COLO829 (cell line): ENCODE measurements around the gene DUS2.
"Not testable (repeated sequence)": the region's sequence is repeated elsewhere in the genome, so short reads cannot be mapped to it uniquely, and the experiment has no call there.

Experiments
- DNase-seq: peaks from one replicate; pipeline ENCODE4 v3.0.0; 2012; ENCODE audit warnings: low spot score

The DUS2 gene

GRCh38 chr16:67998779-67999688, 24.1 kb upstream of the DUS2 start, which contains the start of gene DPEP2:
DPEP2 (minus strand) TSS chr16:67999484; CDS start chr16:67993212, 6,272 bp downstream.
- DNase-seq: not testable (repeated sequence)

- DNase-seq: no peak
Observed at GRCh38 chr16:67999985-68000384, 23.1 kb upstream of the DUS2 start.

DNA sequence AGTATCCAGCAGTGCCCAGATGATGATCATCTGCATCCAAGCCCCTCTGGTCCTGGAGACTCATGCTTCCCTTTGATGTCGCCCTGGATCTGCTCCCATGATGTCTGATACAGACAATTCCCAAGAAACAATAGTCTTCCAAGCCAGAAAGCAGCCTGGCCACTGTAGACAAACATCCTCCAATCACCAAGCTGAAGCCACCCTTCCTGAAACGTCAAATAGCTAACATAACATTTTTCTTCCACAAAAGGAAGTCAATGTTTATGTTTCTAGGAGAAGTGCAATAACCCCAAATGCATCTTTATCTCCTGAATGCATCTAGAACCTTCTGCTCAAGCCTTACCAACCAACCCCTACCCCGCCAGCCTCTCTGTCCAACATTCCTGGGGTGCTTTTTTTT, 22.6 kb upstream of the DUS2 start:
- no peak for DNase-seq

- no peak for DNase-seq
Observed at GRCh38 chr16:68003031-68003430, 20.1 kb upstream of the DUS2 start.

- no peak for DNase-seq
Observed at GRCh38 chr16:68005211-68005610, 17.9 kb upstream of the DUS2 start.

- DNase-seq: no peak
Observed at GRCh38 chr16:68005786-68006286, 17.2 kb upstream of the DUS2 start.

DNA sequence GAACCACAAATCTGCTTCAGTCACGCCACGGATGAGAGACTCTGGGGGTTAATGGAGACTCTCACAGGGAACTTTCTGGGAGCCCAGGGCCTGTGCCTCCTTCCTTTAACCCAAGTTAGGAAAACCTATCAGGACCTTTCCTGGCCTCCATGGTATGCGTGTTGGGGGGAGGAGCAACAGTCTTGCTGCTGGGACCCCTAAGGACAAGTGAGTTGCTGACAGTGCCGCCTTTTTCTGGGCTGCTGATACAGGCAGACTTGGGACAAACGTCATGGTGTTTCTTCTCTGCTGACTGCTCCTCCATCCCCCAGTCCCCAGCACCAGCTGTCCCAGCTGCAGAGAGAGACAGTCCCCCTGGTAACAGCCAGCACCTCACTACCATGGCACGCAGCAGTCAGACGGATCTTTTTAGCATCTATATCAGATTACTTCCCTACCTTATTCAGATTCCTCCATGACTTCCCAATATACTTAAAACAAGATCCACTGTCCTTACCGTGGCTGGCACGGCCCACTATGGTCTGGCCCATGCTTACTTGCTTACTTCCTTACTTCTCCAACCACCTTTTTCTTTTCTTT, 13.8 kb upstream of the DUS2 start:
- DNase-seq: no peak

DNA sequence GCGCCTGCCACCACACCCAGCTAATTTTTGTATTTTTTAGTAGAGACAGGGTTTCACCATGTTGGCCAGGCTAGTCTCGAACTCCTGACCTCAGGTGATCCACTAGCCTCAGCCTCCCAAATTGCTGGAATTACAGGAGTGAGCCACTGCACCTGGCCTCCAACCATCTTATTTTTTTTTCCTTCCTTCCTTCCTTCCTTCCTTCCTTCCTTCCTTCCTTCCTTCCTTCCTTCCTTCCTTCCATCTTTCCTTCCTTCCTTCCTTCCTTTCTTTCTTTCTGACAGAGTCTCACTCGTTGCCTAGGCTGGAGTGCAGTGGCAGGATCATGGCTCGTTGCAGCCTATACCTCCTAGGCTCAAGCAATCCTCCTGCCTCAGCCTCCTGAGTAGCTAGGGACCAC, 13.2 kb upstream of the DUS2 start:
- DNase-seq: not testable (repeated sequence)

DNA sequence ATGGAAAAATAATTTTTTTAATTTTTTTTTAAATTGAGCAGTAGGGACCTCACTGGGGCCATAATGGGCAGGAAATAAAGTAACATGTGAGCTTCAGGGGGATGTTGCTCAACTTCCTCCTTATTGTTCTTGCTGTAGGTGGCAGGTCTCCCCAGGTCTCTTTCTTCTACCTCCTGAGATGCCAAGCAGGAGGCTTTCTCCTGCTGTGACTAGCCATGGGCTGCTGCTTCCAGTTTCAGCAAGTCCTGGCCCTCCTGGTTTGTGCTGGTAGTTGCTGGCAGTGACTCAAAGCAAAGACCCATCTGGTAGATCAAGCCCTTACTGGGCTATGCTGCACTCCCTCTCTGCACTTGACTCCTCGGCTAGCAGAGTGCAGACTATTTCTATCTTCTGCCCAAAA, 9.6 kb upstream of the DUS2 start:
- no peak for DNase-seq

DNA sequence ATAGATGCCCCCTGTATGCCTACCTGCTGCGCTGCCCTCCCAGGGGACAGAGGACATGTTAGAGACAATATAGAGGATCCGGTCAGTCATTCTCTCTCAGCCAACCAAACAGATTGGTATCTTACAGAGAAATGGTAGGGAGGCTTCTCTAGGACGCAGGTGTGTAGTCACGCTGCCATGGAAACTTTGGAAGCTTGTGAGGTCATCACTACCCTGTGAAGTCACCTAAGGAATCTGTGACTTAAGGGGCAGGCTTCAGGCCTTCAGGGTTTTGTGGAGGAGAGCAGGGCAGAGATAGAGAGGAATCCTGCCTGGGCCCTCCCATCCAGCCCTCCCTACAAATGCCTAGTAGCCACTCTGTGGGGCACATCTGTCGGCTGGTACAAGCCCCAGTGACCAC, 7.4 kb upstream of the DUS2 start, which contains the start of gene DPEP2NB:
Gene DPEP2NB (minus strand): TSS at position 231 of the 400 bp plus-strand sequence. CDS start 141 bp downstream, at position 90.
- DNase-seq: no peak

DNA sequence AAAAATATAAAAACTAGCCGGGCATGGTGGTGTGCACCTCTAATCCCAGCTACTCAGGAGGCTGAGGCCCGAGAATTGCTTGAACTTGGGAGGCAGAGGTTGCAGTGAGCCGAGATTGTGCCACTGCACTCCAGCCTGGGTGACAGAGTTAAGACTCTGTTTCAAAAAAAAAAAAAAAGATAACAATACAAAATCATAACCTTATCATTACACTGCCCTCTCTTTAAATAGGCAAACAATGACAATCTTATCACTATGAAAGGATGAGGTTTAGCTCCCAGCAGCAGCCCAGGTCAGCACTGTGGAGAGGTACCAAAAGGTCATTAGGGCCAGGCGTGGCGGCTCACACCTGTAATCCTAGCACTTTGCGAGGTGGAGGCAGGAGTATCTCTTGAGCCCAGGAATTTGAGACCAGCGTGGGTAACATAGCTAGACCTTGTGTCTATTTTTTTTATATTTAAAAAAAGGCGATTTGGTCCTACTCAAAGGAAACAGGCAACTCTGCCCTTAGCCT, 3.9 kb upstream of the DUS2 start:
- no peak for DNase-seq

- no peak for DNase-seq
Observed at GRCh38 chr16:68021490-68021889, 1.6 kb upstream of the DUS2 start.

DNA sequence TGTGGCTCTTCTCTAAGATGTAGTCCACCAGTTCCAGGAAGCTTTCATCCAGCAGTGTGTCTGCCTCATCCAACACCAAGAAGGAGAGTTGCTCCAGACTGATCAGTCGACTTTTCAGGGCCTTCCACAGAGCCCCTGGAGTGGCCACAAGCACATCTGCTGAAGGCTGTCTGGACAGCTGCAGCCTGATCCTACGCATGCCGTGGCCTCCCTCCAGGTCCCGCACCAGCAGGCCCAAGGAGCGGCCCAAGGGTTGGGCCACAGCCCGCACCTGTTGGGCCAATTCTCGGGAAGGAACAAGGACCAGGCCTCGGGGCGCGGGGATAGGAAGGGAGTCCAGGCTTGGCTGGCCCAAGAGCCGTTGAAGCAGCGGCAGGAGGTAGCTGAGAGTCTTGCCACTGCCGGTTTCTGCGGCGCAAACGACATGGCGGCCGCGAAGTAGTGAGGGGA, 781 bp upstream of the DUS2 start:
- no peak for DNase-seq

GRCh38 chr16:68028996-68029395, 5.9 kb downstream of the DUS2 start:
- DNase-seq: no peak

DNA sequence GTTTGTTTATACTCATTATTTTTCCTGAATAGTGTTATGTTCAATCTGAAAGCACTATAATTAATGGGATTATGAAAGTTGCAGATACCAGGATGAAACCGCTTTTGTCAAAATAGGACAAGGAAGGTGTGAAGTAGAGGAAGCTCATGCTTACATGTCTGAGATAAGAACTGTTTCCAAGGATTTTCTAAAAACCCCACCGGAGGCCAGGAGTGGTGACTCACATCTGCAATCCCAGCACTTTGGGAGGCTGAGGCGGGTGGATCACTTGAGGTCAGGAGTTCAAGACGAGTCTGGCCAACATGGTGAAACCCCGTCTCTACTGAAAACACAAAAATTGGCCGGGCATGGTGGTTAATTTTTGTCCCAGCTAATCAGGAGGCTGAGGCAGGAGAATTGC, 7.0 kb downstream of the DUS2 start:
- not testable (repeated sequence) for DNase-seq

DNA sequence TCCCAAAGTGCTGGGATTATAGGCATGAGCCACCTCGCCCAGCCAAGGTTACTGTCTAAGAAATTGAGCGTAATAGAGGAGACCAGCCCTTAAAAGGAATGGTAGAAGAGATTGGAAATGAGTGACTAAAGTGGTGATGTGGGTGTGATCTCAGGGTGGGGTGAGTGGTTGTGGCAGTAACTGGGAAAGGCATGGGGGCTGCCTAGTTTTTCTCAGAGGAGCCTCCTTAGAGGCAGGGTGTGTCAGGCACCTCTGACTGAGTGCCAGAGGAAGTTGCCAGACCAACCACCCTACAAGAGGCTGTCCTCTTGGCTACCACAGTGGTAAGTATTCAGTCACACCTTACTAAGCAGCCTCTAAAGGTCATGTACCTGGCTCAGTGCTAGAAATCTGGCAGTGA, 8.9 kb downstream of the DUS2 start:
- no peak for DNase-seq

GRCh38 chr16:68033101-68033500, 10.0 kb downstream of the DUS2 start:
- DNase-seq: no peak

DNA sequence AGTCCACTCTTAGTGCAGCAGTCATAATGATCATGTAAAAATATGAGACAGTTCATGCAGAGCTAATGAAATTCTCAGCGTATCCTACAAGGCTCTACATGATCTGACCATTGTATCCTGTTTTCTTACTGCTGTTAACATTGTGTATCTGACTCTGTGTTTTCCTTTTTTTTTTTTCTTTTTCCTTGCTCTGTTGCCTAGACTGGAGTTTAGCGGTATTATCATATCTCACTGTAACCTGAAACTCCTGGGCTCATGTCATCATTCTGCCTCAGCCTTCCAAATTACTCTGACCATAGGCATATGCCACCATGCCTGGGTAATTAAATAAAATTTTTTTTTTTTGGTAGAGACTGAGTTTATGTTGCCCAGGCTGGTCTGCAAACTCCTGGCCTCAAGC, 12.1 kb downstream of the DUS2 start:
- DNase-seq: no peak

GRCh38 chr16:68037841-68038597, 14.9 kb downstream of the DUS2 start:
- DNase-seq: no peak

- peak; percentile 30 for DNase-seq
Observed at GRCh38 chr16:68040506-68041288, 17.6 kb downstream of the DUS2 start.

DNA sequence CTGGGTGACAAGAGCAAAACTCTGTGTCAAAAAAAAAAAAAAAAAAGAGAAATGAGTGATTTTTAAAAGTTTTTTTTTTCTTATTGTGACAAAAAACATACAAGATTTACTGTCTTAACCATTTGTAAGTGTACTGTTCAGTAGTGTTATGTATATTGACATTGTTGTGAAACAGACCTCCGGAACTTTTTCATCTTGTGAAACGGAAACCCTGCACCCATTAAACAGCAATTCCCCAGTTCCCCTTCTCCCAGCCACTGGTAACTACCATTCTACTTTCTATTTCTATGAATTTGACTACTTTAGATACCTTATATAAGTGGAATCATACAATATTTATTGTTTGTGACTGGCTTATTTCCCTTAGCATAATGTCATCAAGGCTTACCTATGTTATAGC, 18.7 kb downstream of the DUS2 start:
- no peak for DNase-seq
